HEK293 (cell line): ENCODE measurements around the gene ANKRA2.

Experiments
- EGR2 ChIP-seq: fragments of 450-650 bp; formaldehyde crosslinking; IDR thresholded peaks from 2 replicates; pipeline ENCODE4 v1.5.1; 2016; ENCODE audit warnings: low read depth, missing biosample characterization, missing genetic modification characterization
- GLI2 ChIP-seq: fragments of 450-650 bp; formaldehyde crosslinking; IDR thresholded peaks from 2 replicates; pipeline ENCODE4; 2017; ENCODE audit warnings: missing biosample characterization, missing genetic modification characterization, low read depth, borderline replicate concordance
- KLF10 ChIP-seq: fragments of 450-650 bp; IDR thresholded peaks from 2 replicates; pipeline ENCODE4 v1.5.1; 2018; ENCODE audit warnings: missing biosample characterization, mild to moderate bottlenecking, missing genetic modification characterization
- OVOL3 ChIP-seq: fragments of 450-650 bp; formaldehyde crosslinking; IDR thresholded peaks from 2 replicates; pipeline ENCODE4 v1.5.1; 2016; ENCODE audit warnings: missing biosample characterization, missing genetic modification characterization
- RBAK ChIP-seq: fragments of 450-650 bp; formaldehyde crosslinking; IDR thresholded peaks from 2 replicates; pipeline ENCODE4 v1.5.1; 2016; ENCODE audit warnings: missing biosample characterization, missing genetic modification characterization
- TCF7L2 ChIP-seq: IDR thresholded peaks from 2 replicates; pipeline ENCODE4 v1.6.1; 2011; ENCODE audit warnings: low read depth, mild to moderate bottlenecking, inconsistent platforms, low read length, moderate library complexity, borderline replicate concordance
- TRIM28 ChIP-seq: IDR thresholded peaks from 2 replicates; pipeline ENCODE4 v1.6.1; 2011; ENCODE audit warnings: low read length, control low read depth, borderline replicate concordance
- ZBTB44 ChIP-seq: fragments of 450-650 bp; IDR thresholded peaks from 2 replicates; pipeline ENCODE4 v1.5.1; 2018; ENCODE audit warnings: missing biosample characterization, mild to moderate bottlenecking, missing genetic modification characterization
- ZBTB6 ChIP-seq: fragments of 450-650 bp; formaldehyde crosslinking; IDR thresholded peaks from 2 replicates; pipeline ENCODE4 v1.5.1; 2017; ENCODE audit warnings: missing biosample characterization, missing genetic modification characterization
- ZNF140 ChIP-seq: fragments of 450-650 bp; formaldehyde crosslinking; IDR thresholded peaks from 2 replicates; pipeline ENCODE4 v1.5.1; 2016; ENCODE audit warnings: missing biosample characterization, missing genetic modification characterization
- ZNF221 ChIP-seq: fragments of 450-650 bp; formaldehyde crosslinking; IDR thresholded peaks from 2 replicates; pipeline ENCODE4 v1.5.1; 2017; ENCODE audit warnings: missing biosample characterization, missing genetic modification characterization, borderline replicate concordance
- ZNF248 ChIP-seq: fragments of 450-650 bp; formaldehyde crosslinking; IDR thresholded peaks from 2 replicates; pipeline ENCODE4 v1.5.1; 2017; ENCODE audit warnings: missing biosample characterization, missing genetic modification characterization
- ZNF354C ChIP-seq: fragments of 450-650 bp; formaldehyde crosslinking; IDR thresholded peaks from 2 replicates; pipeline ENCODE4 v1.5.1; 2016; ENCODE audit warnings: missing biosample characterization, missing genetic modification characterization, low read depth, borderline replicate concordance
- ZNF514 ChIP-seq: fragments of 450-650 bp; formaldehyde crosslinking; IDR thresholded peaks from 2 replicates; pipeline ENCODE4 v1.5.1; 2016; ENCODE audit warnings: missing biosample characterization, missing genetic modification characterization
- ZNF677 ChIP-seq: fragments of 450-650 bp; IDR thresholded peaks from 2 replicates; pipeline ENCODE4 v1.5.0; 2018; ENCODE audit warnings: missing biosample characterization, mild to moderate bottlenecking, missing genetic modification characterization, moderate library complexity
- ZNF707 ChIP-seq: fragments of 450-650 bp; formaldehyde crosslinking; IDR thresholded peaks from 2 replicates; pipeline ENCODE4 v1.5.1; 2016; ENCODE audit warnings: missing biosample characterization, missing genetic modification characterization
- ZNF747 ChIP-seq: fragments of 450-650 bp; formaldehyde crosslinking; IDR thresholded peaks from 2 replicates; pipeline ENCODE4 v1.5.1; 2016; ENCODE audit warnings: missing biosample characterization, missing genetic modification characterization
- ZNF837 ChIP-seq: fragments of 450-650 bp; formaldehyde crosslinking; IDR thresholded peaks from 2 replicates; pipeline ENCODE4 v1.5.1; 2016; ENCODE audit warnings: missing biosample characterization, missing genetic modification characterization
- ZNF843 ChIP-seq: fragments of 450-650 bp; formaldehyde crosslinking; IDR thresholded peaks from 2 replicates; pipeline ENCODE4 v1.5.1; 2016; ENCODE audit warnings: missing biosample characterization, missing genetic modification characterization
- ZSCAN5A ChIP-seq: fragments of 450-650 bp; formaldehyde crosslinking; IDR thresholded peaks from 2 replicates; pipeline ENCODE4 v1.5.1; 2016; ENCODE audit warnings: missing biosample characterization, missing genetic modification characterization
- TF ChIP-seq, protein P1 (sequence below): fragments of 450-650 bp; formaldehyde crosslinking; optimal IDR thresholded peaks from 2 replicates; pipeline ENCODE3; 2016; ENCODE audit warnings: missing biosample characterization, mild to moderate bottlenecking, missing genetic modification characterization
- TF ChIP-seq, protein P2 (sequence below): fragments of 450-650 bp; formaldehyde crosslinking; IDR thresholded peaks from 2 replicates; pipeline ENCODE4 v1.5.1; 2016; ENCODE audit warnings: missing biosample characterization, missing genetic modification characterization
- TF ChIP-seq, protein P3 (sequence below): fragments of 450-650 bp; formaldehyde crosslinking; IDR thresholded peaks from 2 replicates; pipeline ENCODE4 v1.5.1; 2016; ENCODE audit warnings: missing biosample characterization, missing genetic modification characterization
- TF ChIP-seq, protein P4 (sequence below): fragments of 450-650 bp; formaldehyde crosslinking; IDR thresholded peaks from 2 replicates; pipeline ENCODE4 v1.5.1; 2016; ENCODE audit warnings: missing biosample characterization, missing genetic modification characterization
- TF ChIP-seq, protein P5 (sequence below): fragments of 450-650 bp; formaldehyde crosslinking; IDR thresholded peaks from 2 replicates; pipeline ENCODE4 v1.5.1; 2016; ENCODE audit warnings: missing biosample characterization, missing genetic modification characterization
- TF ChIP-seq, protein P6 (sequence below): fragments of 450-650 bp; formaldehyde crosslinking; IDR thresholded peaks from 2 replicates; pipeline ENCODE4 v1.5.1; 2017; ENCODE audit warnings: missing biosample characterization, missing genetic modification characterization

Gene ANKRA2

GRCh38 chr5:73565139-73565968 is at the start of gene ANKRA2, which contains the start of gene UTP15 (continued):
- TF ChIP-seq, protein P1, sequence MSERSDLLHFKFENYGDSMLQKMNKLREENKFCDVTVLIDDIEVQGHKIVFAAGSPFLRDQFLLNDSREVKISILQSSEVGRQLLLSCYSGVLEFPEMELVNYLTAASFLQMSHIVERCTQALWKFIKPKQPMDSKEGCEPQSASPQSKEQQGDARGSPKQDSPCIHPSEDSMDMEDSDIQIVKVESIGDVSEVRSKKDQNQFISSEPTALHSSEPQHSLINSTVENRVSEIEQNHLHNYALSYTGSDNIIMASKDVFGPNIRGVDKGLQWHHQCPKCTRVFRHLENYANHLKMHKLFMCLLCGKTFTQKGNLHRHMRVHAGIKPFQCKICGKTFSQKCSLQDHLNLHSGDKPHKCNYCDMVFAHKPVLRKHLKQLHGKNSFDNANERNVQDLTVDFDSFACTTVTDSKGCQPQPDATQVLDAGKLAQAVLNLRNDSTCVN (tag by site-specific recombination), result peak; percentile 51
- TF ChIP-seq ZNF140 (tag by site-specific recombination) (no peak), ZNF747 (tag by site-specific recombination) (no peak), GLI2 (tag by site-specific recombination) (no peak), ZBTB6 (tag by site-specific recombination) (no peak; the same call in 1 of the 2 replicates), ZNF707 (tag by site-specific recombination) (no peak), OVOL3 (tag by site-specific recombination) (no peak), ZBTB44 (tag by site-specific recombination) (no peak), ZNF354C (tag by site-specific recombination) (no peak), ZSCAN5A (tag by site-specific recombination) (no peak), ZNF514 (tag by site-specific recombination) (no peak), TCF7L2 (no peak), ZNF677 (tag by site-specific recombination) (no peak), TRIM28 (no peak), ZNF221 (no peak), ZNF843 (tag by site-specific recombination) (0 out of 2 replicates have a peak, but pooled peaks have one; percentile 40), KLF10 (peak; percentile 93), ZNF248 (tag by site-specific recombination) (no peak), RBAK (tag by site-specific recombination) (no peak), ZNF837 (no peak), EGR2 (tag by site-specific recombination) (peak; percentile 93)
- TF ChIP-seq, protein P2, sequence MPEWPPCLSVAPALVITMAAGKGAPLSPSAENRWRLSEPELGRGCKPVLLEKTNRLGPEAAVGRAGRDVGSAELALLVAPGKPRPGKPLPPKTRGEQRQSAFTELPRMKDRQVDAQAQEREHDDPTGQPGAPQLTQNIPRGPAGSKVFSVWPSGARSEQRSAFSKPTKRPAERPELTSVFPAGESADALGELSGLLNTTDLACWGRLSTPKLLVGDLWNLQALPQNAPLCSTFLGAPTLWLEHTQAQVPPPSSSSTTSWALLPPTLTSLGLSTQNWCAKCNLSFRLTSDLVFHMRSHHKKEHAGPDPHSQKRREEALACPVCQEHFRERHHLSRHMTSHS (tag by site-specific recombination), result no peak
- TF ChIP-seq, protein P3, sequence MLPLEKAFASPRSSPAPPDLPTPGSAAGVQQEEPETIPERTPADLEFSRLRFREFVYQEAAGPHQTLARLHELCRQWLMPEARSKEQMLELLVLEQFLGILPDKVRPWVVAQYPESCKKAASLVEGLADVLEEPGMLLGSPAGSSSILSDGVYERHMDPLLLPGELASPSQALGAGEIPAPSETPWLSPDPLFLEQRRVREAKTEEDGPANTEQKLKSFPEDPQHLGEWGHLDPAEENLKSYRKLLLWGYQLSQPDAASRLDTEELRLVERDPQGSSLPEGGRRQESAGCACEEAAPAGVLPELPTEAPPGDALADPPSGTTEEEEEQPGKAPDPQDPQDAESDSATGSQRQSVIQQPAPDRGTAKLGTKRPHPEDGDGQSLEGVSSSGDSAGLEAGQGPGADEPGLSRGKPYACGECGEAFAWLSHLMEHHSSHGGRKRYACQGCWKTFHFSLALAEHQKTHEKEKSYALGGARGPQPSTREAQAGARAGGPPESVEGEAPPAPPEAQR (tag by site-specific recombination), result no peak
- TF ChIP-seq, protein P4, sequence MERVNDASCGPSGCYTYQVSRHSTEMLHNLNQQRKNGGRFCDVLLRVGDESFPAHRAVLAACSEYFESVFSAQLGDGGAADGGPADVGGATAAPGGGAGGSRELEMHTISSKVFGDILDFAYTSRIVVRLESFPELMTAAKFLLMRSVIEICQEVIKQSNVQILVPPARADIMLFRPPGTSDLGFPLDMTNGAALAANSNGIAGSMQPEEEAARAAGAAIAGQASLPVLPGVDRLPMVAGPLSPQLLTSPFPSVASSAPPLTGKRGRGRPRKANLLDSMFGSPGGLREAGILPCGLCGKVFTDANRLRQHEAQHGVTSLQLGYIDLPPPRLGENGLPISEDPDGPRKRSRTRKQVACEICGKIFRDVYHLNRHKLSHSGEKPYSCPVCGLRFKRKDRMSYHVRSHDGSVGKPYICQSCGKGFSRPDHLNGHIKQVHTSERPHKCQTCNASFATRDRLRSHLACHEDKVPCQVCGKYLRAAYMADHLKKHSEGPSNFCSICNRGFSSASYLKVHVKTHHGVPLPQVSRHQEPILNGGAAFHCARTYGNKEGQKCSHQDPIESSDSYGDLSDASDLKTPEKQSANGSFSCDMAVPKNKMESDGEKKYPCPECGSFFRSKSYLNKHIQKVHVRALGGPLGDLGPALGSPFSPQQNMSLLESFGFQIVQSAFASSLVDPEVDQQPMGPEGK, result peak; percentile 62
- TF ChIP-seq, protein P5, sequence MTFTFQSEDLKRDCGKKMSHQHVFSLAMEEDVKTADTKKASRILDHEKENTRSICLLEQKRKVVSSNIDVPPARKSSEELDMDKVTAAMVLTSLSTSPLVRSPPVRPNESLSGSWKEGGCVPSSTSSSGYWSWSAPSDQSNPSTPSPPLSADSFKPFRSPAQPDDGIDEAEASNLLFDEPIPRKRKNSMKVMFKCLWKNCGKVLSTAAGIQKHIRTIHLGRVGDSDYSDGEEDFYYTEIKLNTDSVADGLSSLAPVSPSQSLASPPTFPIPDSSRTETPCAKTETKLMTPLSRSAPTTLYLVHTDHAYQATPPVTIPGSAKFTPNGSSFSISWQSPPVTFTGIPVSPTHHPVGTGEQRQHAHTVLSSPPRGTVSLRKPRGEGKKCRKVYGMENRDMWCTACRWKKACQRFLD, result peak; percentile 96
- TF ChIP-seq, protein P6, sequence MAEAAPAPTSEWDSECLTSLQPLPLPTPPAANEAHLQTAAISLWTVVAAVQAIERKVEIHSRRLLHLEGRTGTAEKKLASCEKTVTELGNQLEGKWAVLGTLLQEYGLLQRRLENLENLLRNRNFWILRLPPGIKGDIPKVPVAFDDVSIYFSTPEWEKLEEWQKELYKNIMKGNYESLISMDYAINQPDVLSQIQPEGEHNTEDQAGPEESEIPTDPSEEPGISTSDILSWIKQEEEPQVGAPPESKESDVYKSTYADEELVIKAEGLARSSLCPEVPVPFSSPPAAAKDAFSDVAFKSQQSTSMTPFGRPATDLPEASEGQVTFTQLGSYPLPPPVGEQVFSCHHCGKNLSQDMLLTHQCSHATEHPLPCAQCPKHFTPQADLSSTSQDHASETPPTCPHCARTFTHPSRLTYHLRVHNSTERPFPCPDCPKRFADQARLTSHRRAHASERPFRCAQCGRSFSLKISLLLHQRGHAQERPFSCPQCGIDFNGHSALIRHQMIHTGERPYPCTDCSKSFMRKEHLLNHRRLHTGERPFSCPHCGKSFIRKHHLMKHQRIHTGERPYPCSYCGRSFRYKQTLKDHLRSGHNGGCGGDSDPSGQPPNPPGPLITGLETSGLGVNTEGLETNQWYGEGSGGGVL (tag by site-specific recombination), result no peak
